ENCODE data around the gene COL4A6. TPM values are rescaled to one million over a fixed set of nuclear protein-coding genes. Genes with fewer than 3 reads are reported as not detected.

The COL4A6 gene
- total and polyA plus RNA-seq, 2 donors: 1.0 to 1.4 TPM

- H3K36me3 ChIP-seq (ENCODE audit: control insufficient read depth in 2 of 2, insufficient read depth in 2 of 2, low read length in 1 of 2): no peaks in the 10 kb centered on the region
- H3K27ac ChIP-seq (ENCODE audit: low read depth in 1 of 2, low read length in 1 of 2): no peak overlapping the region
- DNase-seq (ENCODE audit: low read depth in 6 of 9, low spot score in 9 of 9): no peak
- no peaks in the 10 kb centered on the region for H3K27me3 ChIP-seq (ENCODE audit: control insufficient read depth in 2 of 2, insufficient read depth in 1 of 2, low read length in 1 of 2)
- H3K4me1 ChIP-seq (ENCODE audit: control insufficient read depth in 2 of 2, insufficient read depth in 2 of 2, low read length in 2 of 2): no peaks in the 10 kb centered on the region
- no peaks in the 10 kb centered on the region for H3K9me3 ChIP-seq (ENCODE audit: control insufficient read depth in 2 of 2, insufficient read depth in 1 of 2, low read length in 1 of 2)
- no peak overlapping the region for H3K4me3 ChIP-seq (ENCODE audit: low read length in 2 of 2)
Measured at GRCh38 chrX:108254636-108255035, 183.6 kb downstream of the COL4A6 start.

GRCh38 chrX:108250654-108251579 is 187.3 kb downstream of the COL4A6 start:
- Histone ChIP-seq H3K4me1 (ENCODE audit: control insufficient read depth in 2 of 2, insufficient read depth in 2 of 2, low read length in 2 of 2) (no peaks in the 10 kb centered on the region), H3K4me3 (ENCODE audit: low read length in 2 of 2) (no peak overlapping the region), H3K9me3 (ENCODE audit: control insufficient read depth in 2 of 2, insufficient read depth in 1 of 2, low read length in 1 of 2) (no peaks in the 10 kb centered on the region), H3K36me3 (ENCODE audit: control insufficient read depth in 2 of 2, insufficient read depth in 2 of 2, low read length in 1 of 2) (no peaks in the 10 kb centered on the region), H3K27me3 (ENCODE audit: control insufficient read depth in 2 of 2, insufficient read depth in 1 of 2, low read length in 1 of 2) (no peaks in the 10 kb centered on the region), H3K27ac (ENCODE audit: low read depth in 1 of 2, low read length in 1 of 2) (no peak overlapping the region)
- 88% methylated on average over 5 of the region's 5 CpGs for WGBS
- DNase-seq (ENCODE audit: low read depth in 6 of 9, low spot score in 9 of 9): no peak

- Histone ChIP-seq H3K4me1 (ENCODE audit: control insufficient read depth in 2 of 2, insufficient read depth in 2 of 2, low read length in 2 of 2) (no peaks in the 10 kb centered on the region), H3K27me3 (ENCODE audit: control insufficient read depth in 2 of 2, insufficient read depth in 1 of 2, low read length in 1 of 2) (no peaks in the 10 kb centered on the region), H3K9me3 (ENCODE audit: control insufficient read depth in 2 of 2, insufficient read depth in 1 of 2, low read length in 1 of 2) (no peaks in the 10 kb centered on the region), H3K27ac (ENCODE audit: low read depth in 1 of 2, low read length in 1 of 2) (no peak overlapping the region), H3K4me3 (ENCODE audit: low read length in 2 of 2) (no peak overlapping the region), H3K36me3 (ENCODE audit: control insufficient read depth in 2 of 2, insufficient read depth in 2 of 2, low read length in 1 of 2) (no peaks in the 10 kb centered on the region)
- 98% methylated on average over 3 of the region's 3 CpGs for WGBS
- no peak for DNase-seq (ENCODE audit: low read depth in 6 of 9, low spot score in 9 of 9)
Measured at GRCh38 chrX:108246304-108246954, 191.8 kb downstream of the COL4A6 start.

- 88% methylated on average over 6 of the region's 6 CpGs for WGBS
- H3K36me3 ChIP-seq (ENCODE audit: control insufficient read depth in 2 of 2, insufficient read depth in 2 of 2, low read length in 1 of 2): no peaks in the 10 kb centered on the region
- H3K9me3 ChIP-seq (ENCODE audit: control insufficient read depth in 2 of 2, insufficient read depth in 1 of 2, low read length in 1 of 2): no peaks in the 10 kb centered on the region
- DNase-seq (ENCODE audit: low read depth in 6 of 9, low spot score in 9 of 9): no peak
- no peak overlapping the region for H3K4me3 ChIP-seq (ENCODE audit: low read length in 2 of 2)
- no peaks in the 10 kb centered on the region for H3K4me1 ChIP-seq (ENCODE audit: control insufficient read depth in 2 of 2, insufficient read depth in 2 of 2, low read length in 2 of 2)
- H3K27ac ChIP-seq (ENCODE audit: low read depth in 1 of 2, low read length in 1 of 2): no peak overlapping the region
- no peaks in the 10 kb centered on the region for H3K27me3 ChIP-seq (ENCODE audit: control insufficient read depth in 2 of 2, insufficient read depth in 1 of 2, low read length in 1 of 2)
Measured at GRCh38 chrX:108245462-108245861, 192.8 kb downstream of the COL4A6 start.

- no peaks in the 10 kb centered on the region for H3K9me3 ChIP-seq (ENCODE audit: control insufficient read depth in 2 of 2, insufficient read depth in 1 of 2, low read length in 1 of 2)
- WGBS: 97% methylated on average over 4 of the region's 4 CpGs
- no peaks in the 10 kb centered on the region for H3K4me1 ChIP-seq (ENCODE audit: control insufficient read depth in 2 of 2, insufficient read depth in 2 of 2, low read length in 2 of 2)
- no peak for DNase-seq (ENCODE audit: low read depth in 6 of 9, low spot score in 9 of 9)
- no peak overlapping the region for H3K4me3 ChIP-seq (ENCODE audit: low read length in 2 of 2)
- no peak overlapping the region for H3K27ac ChIP-seq (ENCODE audit: low read depth in 1 of 2, low read length in 1 of 2)
- no peaks in the 10 kb centered on the region for H3K36me3 ChIP-seq (ENCODE audit: control insufficient read depth in 2 of 2, insufficient read depth in 2 of 2, low read length in 1 of 2)
- H3K27me3 ChIP-seq (ENCODE audit: control insufficient read depth in 2 of 2, insufficient read depth in 1 of 2, low read length in 1 of 2): no peaks in the 10 kb centered on the region
Measured at GRCh38 chrX:108235986-108236385, 202.2 kb downstream of the COL4A6 start.

- Histone ChIP-seq H3K36me3 (ENCODE audit: control insufficient read depth in 2 of 2, insufficient read depth in 2 of 2, low read length in 1 of 2) (no peaks in the 10 kb centered on the region), H3K4me1 (ENCODE audit: control insufficient read depth in 2 of 2, insufficient read depth in 2 of 2, low read length in 2 of 2) (no peaks in the 10 kb centered on the region), H3K9me3 (ENCODE audit: control insufficient read depth in 2 of 2, insufficient read depth in 1 of 2, low read length in 1 of 2) (no peaks in the 10 kb centered on the region), H3K27me3 (ENCODE audit: control insufficient read depth in 2 of 2, insufficient read depth in 1 of 2, low read length in 1 of 2) (no peaks in the 10 kb centered on the region), H3K27ac (ENCODE audit: low read depth in 1 of 2, low read length in 1 of 2) (no peak overlapping the region), H3K4me3 (ENCODE audit: low read length in 2 of 2) (no peak overlapping the region)
- no peak for DNase-seq (ENCODE audit: low read depth in 6 of 9, low spot score in 9 of 9)
- WGBS: 91% methylated on average over 1 of the region's 1 CpG
Measured at GRCh38 chrX:108230574-108230973, 207.6 kb downstream of the COL4A6 start.

GRCh38 chrX:108224727-108225621 is 213.2 kb downstream of the COL4A6 start:
- no peaks in the 10 kb centered on the region for H3K27me3 ChIP-seq (ENCODE audit: control insufficient read depth in 2 of 2, insufficient read depth in 1 of 2, low read length in 1 of 2)
- H3K36me3 ChIP-seq (ENCODE audit: control insufficient read depth in 2 of 2, insufficient read depth in 2 of 2, low read length in 1 of 2): no peaks in the 10 kb centered on the region
- peaks cover 0 to 2% of the 10 kb centered on the region in 2 donors for H3K4me1 ChIP-seq (ENCODE audit: control insufficient read depth in 2 of 2, insufficient read depth in 2 of 2, low read length in 2 of 2)
- no peaks in the 10 kb centered on the region for H3K9me3 ChIP-seq (ENCODE audit: control insufficient read depth in 2 of 2, insufficient read depth in 1 of 2, low read length in 1 of 2)
- WGBS: 20% methylated on average over 11 of the region's 11 CpGs
- H3K27ac ChIP-seq (ENCODE audit: low read depth in 1 of 2, low read length in 1 of 2): no peak overlapping the region
- no peak overlapping the region for H3K4me3 ChIP-seq (ENCODE audit: low read length in 2 of 2)
- peak in 8 of 9 donors; percentile 3 to 59 (median 23) for DNase-seq (ENCODE audit: low read depth in 6 of 9, low spot score in 9 of 9)

GRCh38 chrX:108224218-108224617 is 214.0 kb downstream of the COL4A6 start:
- H3K4me3 ChIP-seq (ENCODE audit: low read length in 2 of 2): no peak overlapping the region
- H3K36me3 ChIP-seq (ENCODE audit: control insufficient read depth in 2 of 2, insufficient read depth in 2 of 2, low read length in 1 of 2): no peaks in the 10 kb centered on the region
- no peak overlapping the region for H3K27ac ChIP-seq (ENCODE audit: low read depth in 1 of 2, low read length in 1 of 2)
- WGBS: 93% methylated on average over 2 of the region's 2 CpGs
- H3K9me3 ChIP-seq (ENCODE audit: control insufficient read depth in 2 of 2, insufficient read depth in 1 of 2, low read length in 1 of 2): no peaks in the 10 kb centered on the region
- H3K4me1 ChIP-seq (ENCODE audit: control insufficient read depth in 2 of 2, insufficient read depth in 2 of 2, low read length in 2 of 2): peaks cover 0 to 2% of the 10 kb centered on the region in 2 donors
- H3K27me3 ChIP-seq (ENCODE audit: control insufficient read depth in 2 of 2, insufficient read depth in 1 of 2, low read length in 1 of 2): no peaks in the 10 kb centered on the region
- no peak for DNase-seq (ENCODE audit: low read depth in 6 of 9, low spot score in 9 of 9)

Data from thymus (tissue), 11 donors.